ENCODE results near the gene UBE2K. TPM values are rescaled to one million over a fixed set of nuclear protein-coding genes. Genes with fewer than 3 reads are reported as not detected.
"Not testable (repeated sequence)": the region's sequence is repeated elsewhere in the genome, so short reads cannot be mapped to it uniquely, and the experiment has no call there.

UBE2K gene
- polyA plus RNA-seq, 3 donors, result 24.2 to 66.8 (median 50.0) TPM

DNA sequence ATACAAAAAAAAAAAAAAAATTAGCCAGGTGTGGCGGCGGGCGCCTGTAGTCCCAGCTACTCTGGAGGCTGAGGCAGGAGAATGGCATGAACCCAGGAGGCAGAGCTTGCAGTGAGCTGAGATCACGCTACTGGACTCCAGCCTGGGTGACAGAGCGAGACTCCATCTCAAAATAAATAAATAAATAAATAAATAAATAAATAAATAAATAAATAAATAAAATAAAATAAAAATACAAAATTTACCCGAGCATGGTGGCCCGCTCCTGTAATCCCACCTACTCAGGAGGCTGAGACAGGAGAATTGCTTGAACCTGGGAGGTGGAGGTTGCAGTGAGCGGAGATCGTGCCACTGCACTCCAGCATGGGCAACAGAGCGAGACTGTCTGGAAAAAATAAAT lies 22.3 kb upstream of the UBE2K start:
- H3K9me3 Mint-ChIP-seq; H3K4me3 Mint-ChIP-seq; H4K20me1 ChIP-seq (ENCODE audit: insufficient read depth, low read length); H3K4me1 ChIP-seq (ENCODE audit: control insufficient read depth in 1 of 2, insufficient read depth in 2 of 2, low read length in 2 of 2); H3K4me3 ChIP-seq (replicated peaks in 1 of 3; ENCODE audit: low read depth in 2 of 3, low read length in 3 of 3); H3K27ac ChIP-seq (ENCODE audit: low read depth in 1 of 2, low read length in 2 of 2); H3K27me3 Mint-ChIP-seq (ENCODE audit: low read depth in 3 of 3); intact Hi-C loops (cut with micrococcal nuclease); H3K79me2 ChIP-seq (ENCODE audit: insufficient read depth, low read length); H3K9ac ChIP-seq (ENCODE audit: insufficient read depth, low read length, poor library complexity, severe bottlenecking); H3K27ac Mint-ChIP-seq; H3K36me3 Mint-ChIP-seq; H3K4me2 ChIP-seq (replicated peaks; ENCODE audit: extremely low read depth, low read length, poor library complexity, severe bottlenecking); H2AFZ ChIP-seq (ENCODE audit: insufficient read depth, low read depth, low read length, poor library complexity, severe bottlenecking); DNase-seq; H3K9me3 ChIP-seq (replicated peaks in 1 of 2; ENCODE audit: control insufficient read depth in 1 of 2, insufficient read depth in 1 of 2, low read length in 2 of 2); H3K36me3 ChIP-seq (replicated peaks in 1 of 2; ENCODE audit: control insufficient read depth in 1 of 2, insufficient read depth in 2 of 2, low read length in 2 of 2); H3K27me3 ChIP-seq (ENCODE audit: control insufficient read depth in 2 of 2, insufficient read depth in 2 of 2, low read length in 2 of 2): not testable (repeated sequence)
- H3K4me1 Mint-ChIP-seq, result peaks cover 15% of the 10 kb centered on the region
- WGBS (ENCODE audit: insufficient coverage), result no CpG with 5 or more reads among the region's 10 CpGs

- H3K27me3 ChIP-seq (ENCODE audit: control insufficient read depth in 2 of 2, insufficient read depth in 2 of 2, low read length in 2 of 2); H3K27ac ChIP-seq (ENCODE audit: low read depth in 1 of 2, low read length in 2 of 2); H3K36me3 Mint-ChIP-seq; H4K20me1 ChIP-seq (ENCODE audit: insufficient read depth, low read length); H3K27me3 Mint-ChIP-seq (ENCODE audit: low read depth in 3 of 3); H3K9me3 Mint-ChIP-seq; DNase-seq; intact Hi-C loops (cut with micrococcal nuclease); H3K36me3 ChIP-seq (replicated peaks in 1 of 2; ENCODE audit: control insufficient read depth in 1 of 2, insufficient read depth in 2 of 2, low read length in 2 of 2); H3K4me3 Mint-ChIP-seq; H3K9me3 ChIP-seq (replicated peaks in 1 of 2; ENCODE audit: control insufficient read depth in 1 of 2, insufficient read depth in 1 of 2, low read length in 2 of 2); H3K79me2 ChIP-seq (ENCODE audit: insufficient read depth, low read length); H3K9ac ChIP-seq (ENCODE audit: insufficient read depth, low read length, poor library complexity, severe bottlenecking); H3K4me3 ChIP-seq (replicated peaks in 1 of 3; ENCODE audit: low read depth in 2 of 3, low read length in 3 of 3); H2AFZ ChIP-seq (ENCODE audit: insufficient read depth, low read depth, low read length, poor library complexity, severe bottlenecking); H3K4me2 ChIP-seq (replicated peaks; ENCODE audit: extremely low read depth, low read length, poor library complexity, severe bottlenecking): not testable (repeated sequence)
- Mint-ChIP-seq H3K4me1 (peaks cover 28% of the 10 kb centered on the region), H3K27ac (peak overlapping the region in 1 of 7 donors; percentile 40)
- H3K4me1 ChIP-seq (ENCODE audit: control insufficient read depth in 1 of 2, insufficient read depth in 2 of 2, low read length in 2 of 2), result peaks cover 17 to 23% of the 10 kb centered on the region in 2 donors
- WGBS (ENCODE audit: insufficient coverage), result 94% methylated on average over 2 of the region's 2 CpGs
Observed at GRCh38 chr4:39681003-39681402, 16.9 kb upstream of the UBE2K start.

- peak; percentile 30 to 44 (median 42) for DNase-seq
- WGBS (ENCODE audit: insufficient coverage), result no CpG with 5 or more reads among the region's 2 CpGs
Observed at GRCh38 chr4:39682138-39682537, 15.8 kb upstream of the UBE2K start.

More at GRCh38 chr4:39682138-39682537, 15.8 kb upstream of the UBE2K start:
- TF ChIP-seq CTCF (IDR thresholded peaks at IDR 0.05), result no peak
- H4K20me1 ChIP-seq (ENCODE audit: insufficient read depth, low read length), result no peaks in the 10 kb centered on the region
- peaks cover 0 to 3% (median 0%) of the 10 kb centered on the region in 7 donors for H3K9me3 Mint-ChIP-seq
- H3K4me1 Mint-ChIP-seq, result peaks cover 35% of the 10 kb centered on the region
- intact Hi-C loops (cut with micrococcal nuclease), result no loop called here
- H3K36me3 ChIP-seq (replicated peaks in 1 of 2; ENCODE audit: control insufficient read depth in 1 of 2, insufficient read depth in 2 of 2, low read length in 2 of 2), result no peaks in the 10 kb centered on the region
- H3K4me2 ChIP-seq (replicated peaks; ENCODE audit: extremely low read depth, low read length, poor library complexity, severe bottlenecking), result peak overlapping the region; percentile 38
- H3K27ac Mint-ChIP-seq, result peak overlapping the region; percentile 40 to 79 (median 64)
- no peaks in the 10 kb centered on the region for H3K36me3 Mint-ChIP-seq
- H3K9ac ChIP-seq (ENCODE audit: insufficient read depth, low read length, poor library complexity, severe bottlenecking), result no peak overlapping the region
- peaks cover 20 to 31% of the 10 kb centered on the region in 2 donors for H3K4me1 ChIP-seq (ENCODE audit: control insufficient read depth in 1 of 2, insufficient read depth in 2 of 2, low read length in 2 of 2)
- H3K79me2 ChIP-seq (ENCODE audit: insufficient read depth, low read length), result no peaks in the 10 kb centered on the region
- H3K9me3 ChIP-seq (replicated peaks in 1 of 2; ENCODE audit: control insufficient read depth in 1 of 2, insufficient read depth in 1 of 2, low read length in 2 of 2), result no peaks in the 10 kb centered on the region
- H3K27ac ChIP-seq (ENCODE audit: low read depth in 1 of 2, low read length in 2 of 2), result peak overlapping the region in 1 of 2 donors; percentile 50
- H3K4me3 ChIP-seq (replicated peaks in 1 of 3; ENCODE audit: low read depth in 2 of 3, low read length in 3 of 3), result no peak overlapping the region
- peaks cover 0 to 3% (median 1%) of the 10 kb centered on the region in 3 donors for H3K27me3 Mint-ChIP-seq (ENCODE audit: low read depth in 3 of 3)
- H2AFZ ChIP-seq (ENCODE audit: insufficient read depth, low read depth, low read length, poor library complexity, severe bottlenecking), result peak overlapping the region; percentile 13
- no peak overlapping the region for H3K4me3 Mint-ChIP-seq
- H3K27me3 ChIP-seq (ENCODE audit: control insufficient read depth in 2 of 2, insufficient read depth in 2 of 2, low read length in 2 of 2), result no peaks in the 10 kb centered on the region
